SHP77 treated with DMSO at 0.1 percent for 48 hours (cell line): ENCODE measurements around the gene ALDH1L1.

Experiments used
- DNase-seq: peaks from one replicate; lab custom pipeline; 2025; lab: John Stamatoyannopoulos, UW

The ALDH1L1 gene

GRCh38 chr3:126054870-126055269, 125.5 kb downstream of the ALDH1L1 start:
- DNase-seq: no peak

GRCh38 chr3:126053949-126054569, 126.3 kb downstream of the ALDH1L1 start:
- DNase-seq: no peak
